ENCODE data around the gene CMPK2.

The CMPK2 gene

GRCh38 chr2:6808426-6808825, 57.3 kb downstream of the CMPK2 start:
- no peak for DNase-seq

- no peak for DNase-seq
Observed at GRCh38 chr2:6806604-6807003, 59.1 kb downstream of the CMPK2 start.

- DNase-seq, result no peak
Observed at GRCh38 chr2:6800553-6800952, 65.2 kb downstream of the CMPK2 start.
